Activated T-cell treated with anti-CD3 and anti-CD28 coated beads, Interleukin-2, amount 50 U/mL, for 72 hours (primary cell): Measurements from ENCODE around the gene DDIAS. TPM values are rescaled to one million over a fixed set of nuclear protein-coding genes. Genes with fewer than 3 reads are reported as not detected.
"Not testable (repeated sequence)": the region's sequence is repeated elsewhere in the genome, so short reads cannot be mapped to it uniquely, and the experiment has no call there.

Experiments used
- ATAC-seq, 2 donors: fragments of 150-1000 bp; cut with Tn5 transposase; replicated peaks in 1 of 2; 2 replicates each; pipeline ENCODE4 v1.10.0; 2021; ENCODE audit warnings: moderate library complexity in 2 of 2, mild to moderate bottlenecking in 1 of 2
- DNase-seq, 2 donors: peaks; one replicate each; pipeline ENCODE4 v3.0.0; 2021 to 2022; ENCODE audit warnings: mixed read lengths in 1 of 2
- H3K27ac Mint-ChIP-seq: one replicate; pipeline ENCODE4 v1.8.0; 2022; ENCODE audit warnings: mild to moderate bottlenecking, moderate library complexity, mixed read lengths
- H3K27me3 Mint-ChIP-seq: one replicate; pipeline ENCODE4 v1.8.0; 2022; ENCODE audit warnings: low read depth, mixed read lengths
- H3K36me3 Mint-ChIP-seq, 2 donors: one replicate each; pipeline ENCODE4 v1.8.0; 2022; ENCODE audit warnings: mixed read lengths in 2 of 2, mild to moderate bottlenecking in 1 of 2; ENCODE audit not compliant: insufficient read depth in 2 of 2
- H3K4me1 Mint-ChIP-seq: one replicate; pipeline ENCODE4 v1.8.0; 2022; ENCODE audit warnings: low read depth, mixed read lengths
- H3K4me3 Mint-ChIP-seq, 2 donors: one replicate each; pipeline ENCODE4 v1.8.0; 2022; ENCODE audit warnings: mild to moderate bottlenecking in 2 of 2, mixed read lengths in 2 of 2, moderate library complexity in 2 of 2
- H3K9me3 Mint-ChIP-seq, 2 donors: one replicate each; pipeline ENCODE4 v1.8.0; 2022; ENCODE audit warnings: mixed read lengths in 2 of 2
- total RNA-seq, 2 donors: library from RNA; stranded (reverse); gene quantifications; one replicate each; pipeline ENCODE4 v1.2.3, GENCODE V29; 2022

DDIAS gene
- total RNA-seq, 2 donors from 2014 or later: 15.0 to 19.5 TPM

- Mint-ChIP-seq H3K27ac (peak overlapping the region; percentile 36), H3K4me1 (peaks cover 47% of the 10 kb centered on the region), H3K4me3 (peak overlapping the region; percentile 68 to 78), H3K27me3 (peaks cover 10% of the 10 kb centered on the region)
- H3K36me3 Mint-ChIP-seq, H3K9me3 Mint-ChIP-seq: not testable (repeated sequence)
- DNase-seq: peak; percentile 59 to 66
- peak; percentile 84 to 87 for ATAC-seq
Observed at GRCh38 chr11:82971519-82971946, 70.0 kb downstream of the DDIAS start.

- ATAC-seq (peak in 1 of 2 donors; percentile 14), DNase-seq (no peak)
- peaks cover 3 to 4% of the 10 kb centered on the region in 2 donors for H3K36me3 Mint-ChIP-seq
- peak overlapping the region; percentile 68 to 78 for H3K4me3 Mint-ChIP-seq
- peaks cover 6 to 9% of the 10 kb centered on the region in 2 donors for H3K9me3 Mint-ChIP-seq
- no peak overlapping the region for H3K27ac Mint-ChIP-seq
- H3K27me3 Mint-ChIP-seq: peaks cover 10% of the 10 kb centered on the region
- peaks cover 53% of the 10 kb centered on the region for H3K4me1 Mint-ChIP-seq
Observed at GRCh38 chr11:82972103-82972502, 70.6 kb downstream of the DDIAS start.

- no peak for ATAC-seq
- H3K27ac Mint-ChIP-seq: no peak overlapping the region
- H3K4me3 Mint-ChIP-seq: no peak overlapping the region
- peaks cover 4% of the 10 kb centered on the region in 2 donors for H3K36me3 Mint-ChIP-seq
- no peak for DNase-seq
- peaks cover 67% of the 10 kb centered on the region for H3K4me1 Mint-ChIP-seq
- peaks cover 3 to 4% of the 10 kb centered on the region in 2 donors for H3K9me3 Mint-ChIP-seq
- peaks cover 10% of the 10 kb centered on the region for H3K27me3 Mint-ChIP-seq
Observed at GRCh38 chr11:82974135-82974534, 72.6 kb downstream of the DDIAS start.

DNA sequence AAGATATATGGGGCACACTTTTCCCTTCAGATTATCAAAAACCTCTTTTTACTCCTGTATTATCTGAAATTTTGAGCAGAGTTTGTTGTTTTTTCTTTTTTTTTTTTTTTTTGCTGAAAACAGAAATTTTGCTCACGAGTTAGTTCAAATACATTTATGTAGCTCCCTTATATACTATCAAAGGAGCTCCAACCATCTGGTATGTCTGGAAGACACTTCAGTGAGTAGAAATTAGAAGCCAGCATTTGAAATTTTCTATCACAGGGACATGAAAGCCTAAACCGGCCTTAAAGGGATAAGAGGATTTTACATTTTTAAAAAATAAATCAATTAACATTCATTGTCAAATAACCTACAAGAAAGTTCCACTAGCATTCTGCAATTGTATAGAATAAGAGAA, 73.3 kb downstream of the DDIAS start:
- Mint-ChIP-seq H3K9me3 (peaks cover 3 to 4% of the 10 kb centered on the region in 2 donors), H3K27me3 (peaks cover 10% of the 10 kb centered on the region), H3K4me1 (peaks cover 67% of the 10 kb centered on the region), H3K27ac (no peak overlapping the region), H3K36me3 (peaks cover 4% of the 10 kb centered on the region in 2 donors), H3K4me3 (no peak overlapping the region)
- ATAC-seq (no peak), DNase-seq (no peak)

DNA sequence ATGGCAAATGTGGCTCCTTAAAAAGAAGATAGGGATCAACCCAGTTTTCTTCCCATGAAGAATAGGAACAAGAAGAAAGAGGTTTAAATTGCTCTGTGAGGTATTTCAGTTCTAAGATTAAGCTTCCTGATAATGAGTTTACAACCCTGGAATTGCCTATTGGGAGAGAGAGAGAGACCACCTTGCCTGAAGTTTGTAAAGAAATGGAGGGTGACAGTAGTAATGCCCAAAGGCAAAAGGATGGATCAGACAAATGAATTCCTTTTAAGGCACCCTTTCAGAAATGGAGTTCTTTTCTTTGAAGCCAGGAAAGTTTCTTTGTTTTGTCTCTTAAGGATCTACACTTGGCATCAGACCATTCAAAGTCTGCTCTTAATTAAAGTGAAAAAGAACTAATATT, 74.3 kb downstream of the DDIAS start:
- peaks cover 3% of the 10 kb centered on the region in 2 donors for H3K9me3 Mint-ChIP-seq
- DNase-seq (no peak), ATAC-seq (no peak)
- peaks cover 73% of the 10 kb centered on the region for H3K4me1 Mint-ChIP-seq
- no peak overlapping the region for H3K4me3 Mint-ChIP-seq
- H3K27ac Mint-ChIP-seq: no peak overlapping the region
- H3K36me3 Mint-ChIP-seq: peaks cover 3 to 7% of the 10 kb centered on the region in 2 donors
- H3K27me3 Mint-ChIP-seq: peaks cover 10% of the 10 kb centered on the region

DNA sequence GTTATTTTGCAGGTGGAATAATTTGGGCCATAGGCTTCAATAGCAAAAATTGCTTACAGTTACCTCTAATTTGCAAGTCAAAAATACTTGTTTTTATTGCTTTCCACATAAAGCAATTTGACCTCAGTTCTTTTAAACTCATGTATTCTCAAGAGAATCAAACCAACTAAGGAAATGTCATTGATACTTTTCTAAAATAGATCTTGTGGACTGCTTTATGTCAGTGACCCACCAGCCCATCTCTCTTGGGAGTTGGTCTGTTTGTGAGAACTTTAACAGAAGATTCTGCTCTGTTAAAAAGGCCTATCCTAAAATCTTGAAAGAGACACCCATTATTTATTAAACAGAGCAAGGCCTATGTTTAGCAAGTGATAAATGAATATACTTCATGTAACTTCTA, 75.2 kb downstream of the DDIAS start:
- Mint-ChIP-seq H3K4me3 (no peak overlapping the region), H3K36me3 (peaks cover 8 to 9% of the 10 kb centered on the region in 2 donors), H3K9me3 (peaks cover 0 to 3% of the 10 kb centered on the region in 2 donors), H3K27me3 (peaks cover 10% of the 10 kb centered on the region), H3K27ac (no peak overlapping the region), H3K4me1 (peaks cover 69% of the 10 kb centered on the region)
- no peak for ATAC-seq
- DNase-seq: no peak

DNA sequence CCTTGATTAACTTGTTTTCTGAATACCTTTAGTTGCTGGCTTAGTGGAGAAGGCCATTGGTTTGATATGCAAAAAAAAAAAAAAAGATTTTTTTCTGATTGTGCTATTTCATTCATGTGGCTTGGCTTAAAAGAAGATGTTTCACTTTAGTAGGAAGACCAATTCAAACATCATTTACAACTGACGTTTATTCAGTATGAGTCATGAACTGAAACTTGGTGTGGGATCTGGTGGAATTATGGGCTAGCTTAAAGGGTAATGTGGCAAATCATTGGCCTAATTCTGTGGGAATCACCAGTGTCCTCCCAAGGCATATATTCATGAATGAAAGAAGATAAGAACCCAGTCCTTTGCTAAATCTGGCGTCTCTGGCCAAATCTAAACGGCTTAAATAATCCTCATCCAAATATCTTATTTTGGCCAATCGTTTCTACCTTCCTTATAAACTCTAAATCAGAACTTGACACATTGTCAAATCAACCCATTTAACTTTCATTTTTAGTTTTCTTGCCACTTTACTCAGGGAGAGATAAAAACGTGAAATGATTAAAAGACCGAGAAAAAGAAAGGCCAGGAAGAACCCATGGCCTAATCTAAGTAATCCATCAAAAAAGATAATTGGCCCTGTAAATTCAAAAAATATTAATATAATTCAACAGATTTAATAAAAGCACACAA, 77.0 kb downstream of the DDIAS start:
- H3K36me3 Mint-ChIP-seq: peaks cover 11 to 13% of the 10 kb centered on the region in 2 donors
- H3K27me3 Mint-ChIP-seq: peaks cover 7% of the 10 kb centered on the region
- peaks cover 0 to 3% of the 10 kb centered on the region in 2 donors for H3K9me3 Mint-ChIP-seq
- peak overlapping the region; percentile 47 for H3K27ac Mint-ChIP-seq
- ATAC-seq (peak; percentile 73 to 77), DNase-seq (peak in 1 of 2 donors; percentile 30)
- H3K4me1 Mint-ChIP-seq: peaks cover 57% of the 10 kb centered on the region
- peak overlapping the region; percentile 55 to 64 for H3K4me3 Mint-ChIP-seq

DNA sequence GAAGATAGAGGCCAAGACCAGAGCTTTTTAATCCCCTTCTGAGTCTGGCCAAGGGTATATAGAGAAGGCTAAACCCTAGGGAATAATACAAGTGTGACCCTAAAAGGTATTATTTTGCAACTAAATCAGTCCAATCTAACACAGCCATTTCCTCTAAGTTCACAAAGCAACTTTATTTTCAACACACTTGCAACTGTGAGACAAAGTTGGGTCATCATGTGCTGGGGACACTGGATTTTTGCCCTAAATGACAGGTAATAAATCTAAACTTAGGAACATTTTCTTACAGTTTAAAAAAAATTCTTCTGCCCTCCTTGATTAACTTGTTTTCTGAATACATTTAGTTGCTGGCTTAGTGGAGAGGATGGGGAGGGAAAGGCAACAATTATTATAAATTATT, 78.3 kb downstream of the DDIAS start:
- H3K27ac Mint-ChIP-seq: no peak overlapping the region
- no peaks in the 10 kb centered on the region for H3K27me3 Mint-ChIP-seq
- H3K36me3 Mint-ChIP-seq: peaks cover 12 to 17% of the 10 kb centered on the region in 2 donors
- peaks cover 51% of the 10 kb centered on the region for H3K4me1 Mint-ChIP-seq
- H3K9me3 Mint-ChIP-seq: peaks cover 0 to 3% of the 10 kb centered on the region in 2 donors
- DNase-seq: no peak
- H3K4me3 Mint-ChIP-seq: peak overlapping the region in 1 of 2 donors; percentile 13
- ATAC-seq: no peak

DNA sequence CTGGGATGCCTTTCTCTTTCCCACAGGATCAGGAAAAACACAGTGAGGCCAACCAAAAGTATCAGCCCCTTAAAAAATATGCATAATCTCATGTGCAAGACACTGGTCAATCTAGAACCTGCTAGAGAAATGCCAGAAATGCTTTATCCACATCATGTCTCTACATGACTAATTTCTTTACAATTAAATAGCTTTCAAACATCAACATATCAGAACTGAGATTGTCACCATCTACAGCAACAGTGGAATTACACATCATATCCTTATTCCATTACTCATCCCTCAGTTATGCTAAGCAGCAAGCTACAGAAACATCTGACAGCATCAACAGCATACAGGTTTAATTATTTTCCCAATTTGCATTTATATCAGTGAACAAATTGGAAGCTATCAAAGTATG, 78.8 kb downstream of the DDIAS start:
- Mint-ChIP-seq H3K4me3 (peak overlapping the region in 1 of 2 donors; percentile 49), H3K27me3 (no peaks in the 10 kb centered on the region), H3K36me3 (peaks cover 12 to 17% of the 10 kb centered on the region in 2 donors), H3K9me3 (peaks cover 0 to 3% of the 10 kb centered on the region in 2 donors), H3K27ac (no peak overlapping the region), H3K4me1 (peaks cover 51% of the 10 kb centered on the region)
- ATAC-seq: peak; percentile 85 to 88
- DNase-seq: no peak

DNA sequence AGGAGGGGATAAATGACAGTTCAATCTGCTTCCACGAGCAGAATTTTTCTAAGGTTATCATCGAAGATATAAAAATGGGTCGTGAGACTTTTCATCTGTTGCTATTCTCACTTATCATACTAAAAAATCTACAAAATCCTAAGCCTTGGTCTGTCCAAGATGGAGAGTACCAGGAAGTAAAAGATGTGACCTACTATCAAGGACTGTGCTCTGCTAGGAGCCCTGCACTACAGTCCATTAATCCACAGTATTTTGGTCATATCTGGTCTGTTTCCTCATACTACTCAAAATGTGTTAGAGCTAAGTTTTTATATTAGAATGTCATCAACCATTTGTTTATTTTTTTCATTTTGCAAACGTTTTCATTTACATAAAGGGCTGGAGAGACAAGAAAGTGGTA, 79.4 kb downstream of the DDIAS start:
- ATAC-seq (no peak), DNase-seq (no peak)
- H3K27ac Mint-ChIP-seq: no peak overlapping the region
- H3K9me3 Mint-ChIP-seq: peaks cover 0 to 3% of the 10 kb centered on the region in 2 donors
- peaks cover 12 to 17% of the 10 kb centered on the region in 2 donors for H3K36me3 Mint-ChIP-seq
- H3K4me3 Mint-ChIP-seq: no peak overlapping the region
- H3K4me1 Mint-ChIP-seq: peaks cover 51% of the 10 kb centered on the region
- no peaks in the 10 kb centered on the region for H3K27me3 Mint-ChIP-seq

GRCh38 chr11:82981852-82982251, 80.3 kb downstream of the DDIAS start:
- Mint-ChIP-seq H3K4me3 (no peak overlapping the region), H3K36me3 (peaks cover 11 to 14% of the 10 kb centered on the region in 2 donors), H3K27ac (no peak overlapping the region), H3K4me1 (peaks cover 43% of the 10 kb centered on the region), H3K9me3 (no peaks in the 10 kb centered on the region), H3K27me3 (no peaks in the 10 kb centered on the region)
- DNase-seq (no peak), ATAC-seq (no peak)
